T-cell (primary cell): ENCODE data around the gene ALDH1L2. TPM values are rescaled to one million over a fixed set of nuclear protein-coding genes. Genes with fewer than 3 reads are reported as not detected.

Source experiments
- ATAC-seq, 4 experiments: fragments of 200-7000 bp in 3 of 4; fragments of 150-1000 bp in 1 of 4; cut with Tn5 transposase; replicated peaks in 1 of 4; 1 replicate in 3 of 4; 2 replicates in 1 of 4; pipeline ENCODE4 v1.10.0; 2021; ENCODE audit warnings: moderate library complexity in 3 of 4, mild to moderate bottlenecking in 2 of 4, moderate number of reproducible peaks in 1 of 4
- CTCF ChIA-PET, 2 donors: fragments of 300-600 bp; sonication (Branson Sonifier 250); formaldehyde crosslinking; loops; one replicate each; lab custom pipeline; 2022; ENCODE audit warnings: antibody characterized with exemption in 2 of 2; lab: Charles Lee
- POLR2A ChIA-PET, 2 donors: fragments of 300-600 bp; sonication (Branson Sonifier 250); formaldehyde crosslinking; loops; one replicate each; lab custom pipeline; 2022; ENCODE audit warnings: antibody characterized with exemption in 2 of 2; lab: Charles Lee
- DNase-seq, 35 experiments: peaks; one replicate each; pipeline versions ENCODE4 v3.0.0 to v3.0.0-alpha.2; 2013 to 2023
- H3K27ac ChIP-seq: one replicate; pipeline ENCODE4 v1.5.1; 2013; ENCODE audit warnings: low read length
- H3K27me3 ChIP-seq, 2 experiments: replicated peaks in 1 of 2; 1 replicate in 1 of 2; 2 replicates in 1 of 2; pipeline versions ENCODE4 v1.6.1 to v1.7.0; 2013; ENCODE audit warnings: low read length in 1 of 2, mixed read lengths in 1 of 2; ENCODE audit not compliant: control insufficient read depth in 2 of 2, insufficient read depth in 2 of 2; ENCODE audit errors: extremely low read depth in 1 of 2
- H3K36me3 ChIP-seq, 2 donors: 1 replicate in 1 of 2; 2 replicates in 1 of 2; pipeline versions ENCODE4 v1.6.1 to v1.7.0; 2013; ENCODE audit warnings: low read length in 1 of 2; ENCODE audit not compliant: control insufficient read depth in 2 of 2, insufficient read depth in 1 of 2; ENCODE audit errors: extremely low read depth in 1 of 2
- H3K4me1 ChIP-seq, 2 experiments: 1 replicate in 1 of 2; 2 replicates in 1 of 2; pipeline versions ENCODE4 v1.6.1 to v1.7.0; 2013; ENCODE audit warnings: low read length in 2 of 2, mixed read lengths in 1 of 2; ENCODE audit not compliant: insufficient read depth in 2 of 2, control insufficient read depth in 1 of 2; ENCODE audit errors: extremely low read depth in 1 of 2
- H3K4me3 ChIP-seq, 2 donors: 1 replicate in 1 of 2; 2 replicates in 1 of 2; pipeline versions ENCODE4 v1.5.1 to v1.7.0; 2013; ENCODE audit warnings: mild to moderate bottlenecking in 2 of 2, low read length in 1 of 2, moderate library complexity in 1 of 2; ENCODE audit not compliant: control insufficient read depth in 1 of 2; ENCODE audit errors: extremely low read depth in 1 of 2
- H3K9me3 ChIP-seq: 2 replicates; pipeline ENCODE4 v1.7.0; 2013
- H3K27ac Mint-ChIP-seq, 2 donors: one replicate each; pipeline ENCODE4 v1.8.0; 2020 to 2021; ENCODE audit warnings: mild to moderate bottlenecking in 2 of 2, mixed read lengths in 2 of 2
- H3K27me3 Mint-ChIP-seq, 2 donors: one replicate each; pipeline ENCODE4 v1.8.0; 2021 to 2022; ENCODE audit warnings: mixed read lengths in 2 of 2
- H3K36me3 Mint-ChIP-seq: one replicate; pipeline ENCODE4 v1.8.0; 2021; ENCODE audit warnings: mixed read lengths
- H3K4me1 Mint-ChIP-seq, 3 donors: one replicate each; pipeline ENCODE4 v1.8.0; 2020 to 2022; ENCODE audit warnings: mixed read lengths in 3 of 3, mild to moderate bottlenecking in 1 of 3
- H3K4me3 Mint-ChIP-seq, 3 donors: one replicate each; pipeline ENCODE4 v1.8.0; 2020 to 2022; ENCODE audit warnings: mild to moderate bottlenecking in 3 of 3, mixed read lengths in 3 of 3, moderate library complexity in 3 of 3
- H3K9me3 Mint-ChIP-seq, 3 donors: one replicate each; pipeline ENCODE4 v1.8.0; 2020 to 2022; ENCODE audit warnings: mixed read lengths in 3 of 3
- WGBS: methylation state at CpG from one replicate; pipeline ENCODE4 v1.1.5; 2013; ENCODE audit warnings: missing lambda C conversion rate; ENCODE audit not compliant: insufficient coverage; 5-methylcytosine and 5-hydroxymethylcytosine counted together
- total RNA-seq, 35 experiments: library from RNA in 6 of 35; stranded (reverse) in 6 of 35; fragments of 120-200 nt in 1 of 35; gene quantifications; one replicate each; pipeline versions ENCODE4 v1.2.1 to v1.2.4 and lab custom pipeline; 2013 to 2026

The ALDH1L2 gene
- total RNA-seq, 5 donors from 2014 or later (not counting 1 experiment from before 2014, with no cell fraction given), result 0.07 to 0.51 (median 0.16) TPM; not detected in 1

DNA sequence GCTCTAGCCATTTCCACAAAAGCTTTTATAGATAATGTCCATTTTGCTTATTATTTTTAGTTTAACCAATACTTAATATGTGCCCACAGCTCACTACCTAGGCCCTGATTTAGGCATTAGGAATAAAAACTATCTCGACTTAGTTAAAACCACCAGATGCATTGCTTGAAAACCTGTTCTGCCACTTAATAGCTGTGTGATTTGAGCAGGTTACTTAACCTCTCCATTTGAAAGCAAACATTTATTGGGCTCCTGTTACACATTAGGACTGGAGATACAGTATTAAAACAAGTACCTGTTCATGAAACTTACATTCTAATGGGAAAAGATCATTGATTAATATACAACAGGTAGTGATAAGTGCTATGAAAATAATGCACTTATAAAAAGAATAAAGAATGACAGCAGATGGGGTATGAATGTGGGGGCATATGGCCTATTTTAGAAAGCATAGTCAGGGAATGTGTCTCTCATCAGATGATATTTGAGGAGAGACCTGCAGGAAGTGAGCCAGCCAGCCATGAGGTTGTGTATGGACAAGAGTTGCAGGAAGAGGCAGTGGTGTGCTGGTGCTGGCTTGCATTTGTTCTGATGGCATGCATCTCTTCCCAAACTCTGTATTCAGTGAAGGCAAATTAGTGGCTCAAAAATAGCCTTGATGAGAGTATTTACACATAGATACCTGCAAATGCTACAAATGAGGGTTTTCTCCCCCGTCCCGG is 63.9 kb downstream of the ALDH1L2 start:
- ChIA-PET POLR2A (no interaction called here), CTCF (no interaction called here)
- no peaks in the 10 kb centered on the region for H3K36me3 ChIP-seq
- Mint-ChIP-seq H3K4me3 (no peak overlapping the region), H3K36me3 (peaks cover 21% of the 10 kb centered on the region), H3K27me3 (no peaks in the 10 kb centered on the region), H3K27ac (no peak overlapping the region), H3K4me1 (no peaks in the 10 kb centered on the region), H3K9me3 (no peaks in the 10 kb centered on the region)
- no peaks in the 10 kb centered on the region for H3K9me3 ChIP-seq
- no peak overlapping the region for H3K27ac ChIP-seq
- no CpG with 5 or more reads among the region's 3 CpGs for WGBS
- H3K4me3 ChIP-seq, result no peak overlapping the region
- DNase-seq (no peak), ATAC-seq (no peak)
- H3K27me3 ChIP-seq, result no peaks in the 10 kb centered on the region
- H3K4me1 ChIP-seq, result no peaks in the 10 kb centered on the region

DNA sequence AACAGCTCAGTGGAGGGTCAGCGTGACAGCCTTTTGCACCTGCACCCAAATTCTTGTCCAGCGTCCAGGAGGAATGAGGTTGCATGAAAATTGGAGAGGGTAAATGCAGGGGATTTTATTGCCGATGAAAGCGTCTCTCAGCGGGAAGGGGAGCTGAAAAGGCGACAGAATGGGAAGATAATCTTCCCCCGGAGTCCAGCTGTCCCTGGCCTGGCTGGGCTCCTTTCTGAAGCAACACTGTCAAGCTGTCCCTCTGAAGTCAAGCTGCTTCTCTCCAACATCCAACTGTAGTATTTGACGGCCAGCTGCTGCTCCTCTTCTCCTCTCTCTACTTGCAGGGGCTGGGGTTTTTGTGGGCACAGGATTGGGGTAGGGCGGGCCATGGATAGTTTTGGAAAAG is 65.5 kb downstream of the ALDH1L2 start:
- ChIA-PET POLR2A (no interaction called here), CTCF (no interaction called here)
- Histone ChIP-seq H3K27ac (no peak overlapping the region), H3K4me3 (no peak overlapping the region), H3K36me3 (no peaks in the 10 kb centered on the region), H3K4me1 (no peaks in the 10 kb centered on the region), H3K9me3 (no peaks in the 10 kb centered on the region), H3K27me3 (no peaks in the 10 kb centered on the region)
- peaks cover 30% of the 10 kb centered on the region for H3K36me3 Mint-ChIP-seq
- no peaks in the 10 kb centered on the region for H3K27me3 Mint-ChIP-seq
- DNase-seq (no peak), ATAC-seq (no peak)
- 99% methylated on average over 7 of the region's 9 CpGs for WGBS
- H3K4me3 Mint-ChIP-seq, result no peak overlapping the region
- H3K27ac Mint-ChIP-seq, result no peak overlapping the region
- no peaks in the 10 kb centered on the region for H3K4me1 Mint-ChIP-seq
- no peaks in the 10 kb centered on the region for H3K9me3 Mint-ChIP-seq

GRCh38 chr12:105018012-105018411 is 66.2 kb downstream of the ALDH1L2 start:
- no peaks in the 10 kb centered on the region for H3K27me3 Mint-ChIP-seq
- H3K36me3 Mint-ChIP-seq, result peaks cover 33% of the 10 kb centered on the region
- 100% methylated on average over 1 of the region's 4 CpGs for WGBS
- peaks cover 0 to 3% of the 10 kb centered on the region in 2 donors for H3K36me3 ChIP-seq
- ChIA-PET CTCF (no interaction called here), POLR2A (no interaction called here)
- H3K27ac Mint-ChIP-seq, result no peak overlapping the region
- no peaks in the 10 kb centered on the region for H3K9me3 Mint-ChIP-seq
- no peaks in the 10 kb centered on the region for H3K27me3 ChIP-seq
- H3K9me3 ChIP-seq, result no peaks in the 10 kb centered on the region
- H3K4me3 Mint-ChIP-seq, result no peak overlapping the region
- DNase-seq (no peak), ATAC-seq (no peak)
- no peaks in the 10 kb centered on the region for H3K4me1 ChIP-seq
- H3K27ac ChIP-seq, result no peak overlapping the region
- no peaks in the 10 kb centered on the region for H3K4me1 Mint-ChIP-seq
- H3K4me3 ChIP-seq, result no peak overlapping the region

DNA sequence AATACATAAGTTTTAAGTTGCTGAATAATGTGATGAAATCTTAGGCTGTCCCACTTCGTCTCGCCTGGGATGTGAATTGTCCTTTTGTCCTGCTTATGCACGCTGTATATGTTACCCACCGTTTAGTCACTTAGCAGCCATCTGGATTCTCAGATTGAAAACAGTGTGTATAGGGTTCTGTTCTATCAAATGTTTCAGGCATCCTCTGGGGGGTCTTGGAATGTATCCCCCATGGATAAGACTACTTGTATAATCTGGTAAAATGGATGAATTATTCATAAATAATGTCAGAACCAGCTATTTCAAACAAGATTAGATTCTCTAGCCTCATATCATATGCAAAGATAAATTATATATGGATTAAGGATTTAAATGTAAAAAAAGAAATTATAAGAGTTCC is 68.7 kb downstream of the ALDH1L2 start:
- H3K4me1 Mint-ChIP-seq, result peaks cover 0 to 5% (median 0%) of the 10 kb centered on the region in 3 donors
- peaks cover 4 to 11% (median 7%) of the 10 kb centered on the region in 3 donors for H3K9me3 Mint-ChIP-seq
- Histone ChIP-seq H3K4me1 (no peaks in the 10 kb centered on the region), H3K9me3 (no peaks in the 10 kb centered on the region), H3K27me3 (no peaks in the 10 kb centered on the region), H3K36me3 (peaks cover 0 to 3% of the 10 kb centered on the region in 2 donors), H3K4me3 (no peak overlapping the region), H3K27ac (no peak overlapping the region)
- POLR2A ChIA-PET, result interaction anchor here in 1 of 2 donors (0.7 kb wide), 1 partner anchor 10 kb away, joined by 5 read pairs; no protein-coding TSS in a partner anchor
- H3K36me3 Mint-ChIP-seq, result peaks cover 53% of the 10 kb centered on the region
- no peak for DNase-seq
- ATAC-seq, result no peak
- H3K27ac Mint-ChIP-seq, result no peak overlapping the region
- CTCF ChIA-PET, result interaction anchor here in 1 of 2 donors (0.7 kb wide), 1 partner anchor 1135 kb away, joined by 4 read pairs; no protein-coding TSS in a partner anchor
- H3K27me3 Mint-ChIP-seq, result no peaks in the 10 kb centered on the region
- 100% methylated on average over 2 of the region's 4 CpGs for WGBS
- no peak overlapping the region for H3K4me3 Mint-ChIP-seq

DNA sequence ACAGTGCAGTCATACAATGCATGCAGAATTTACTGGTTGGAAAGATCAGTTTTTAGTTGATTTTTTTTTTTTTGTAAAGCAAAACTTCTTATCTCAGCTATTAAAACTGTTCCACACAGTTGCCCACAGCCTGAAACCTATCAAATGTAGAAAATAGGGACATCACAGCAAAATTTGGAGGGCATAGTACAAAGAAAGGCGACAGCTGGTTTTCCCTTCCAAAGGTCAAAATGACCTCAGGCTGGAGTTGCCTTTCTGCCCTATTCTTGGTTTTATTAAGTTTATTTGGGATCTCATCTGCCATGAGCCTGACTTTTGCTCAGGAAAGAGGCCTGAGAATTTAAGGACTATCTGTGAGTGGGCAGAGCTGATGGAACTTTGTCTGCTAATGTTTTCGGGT is 69.7 kb downstream of the ALDH1L2 start:
- H3K9me3 ChIP-seq, result no peaks in the 10 kb centered on the region
- H3K4me1 Mint-ChIP-seq, result peaks cover 0 to 5% (median 0%) of the 10 kb centered on the region in 3 donors
- H3K27me3 Mint-ChIP-seq, result no peaks in the 10 kb centered on the region
- peaks cover 8 to 19% (median 14%) of the 10 kb centered on the region in 3 donors for H3K9me3 Mint-ChIP-seq
- no peak overlapping the region for H3K4me3 ChIP-seq
- H3K4me1 ChIP-seq, result no peaks in the 10 kb centered on the region
- POLR2A ChIA-PET, result interaction anchor here in 1 of 2 donors (0.7 kb wide), 1 partner anchor 252 kb away, joined by 5 read pairs; no protein-coding TSS in a partner anchor
- H3K36me3 Mint-ChIP-seq, result peaks cover 62% of the 10 kb centered on the region
- no peak overlapping the region for H3K27ac ChIP-seq
- ATAC-seq, result no peak
- no peak overlapping the region for H3K4me3 Mint-ChIP-seq
- H3K27me3 ChIP-seq, result no peaks in the 10 kb centered on the region
- H3K36me3 ChIP-seq, result peaks cover 0 to 3% of the 10 kb centered on the region in 2 donors
- WGBS, result 100% methylated on average over 1 of the region's 2 CpGs
- no peak overlapping the region for H3K27ac Mint-ChIP-seq
- DNase-seq, result no peak
- CTCF ChIA-PET, result no interaction called here

- ChIA-PET CTCF (interaction anchor here in 1 of 2 donors (0.6 kb wide), 1 partner anchor 693 kb away, joined by 5 read pairs; no protein-coding TSS in a partner anchor), POLR2A (no interaction called here)
- ATAC-seq (no peak), DNase-seq (no peak)
- no peaks in the 10 kb centered on the region for H3K4me1 ChIP-seq
- H3K36me3 Mint-ChIP-seq, result peaks cover 67% of the 10 kb centered on the region
- peaks cover 0 to 5% (median 0%) of the 10 kb centered on the region in 3 donors for H3K4me1 Mint-ChIP-seq
- WGBS, result 98% methylated on average over 6 of the region's 9 CpGs
- H3K27ac Mint-ChIP-seq, result no peak overlapping the region
- H3K4me3 Mint-ChIP-seq, result no peak overlapping the region
- no peak overlapping the region for H3K4me3 ChIP-seq
- H3K27me3 ChIP-seq, result no peaks in the 10 kb centered on the region
- peaks cover 0 to 3% of the 10 kb centered on the region in 2 donors for H3K36me3 ChIP-seq
- no peak overlapping the region for H3K27ac ChIP-seq
- no peaks in the 10 kb centered on the region for H3K27me3 Mint-ChIP-seq
- H3K9me3 ChIP-seq, result no peaks in the 10 kb centered on the region
- peaks cover 8 to 19% (median 14%) of the 10 kb centered on the region in 3 donors for H3K9me3 Mint-ChIP-seq
Observed at GRCh38 chr12:105013892-105014291, 70.4 kb downstream of the ALDH1L2 start.
